ENCODE data around the gene NTMT2.
"Not testable (repeated sequence)": the region's sequence is repeated elsewhere in the genome, so short reads cannot be mapped to it uniquely, and the experiment has no call there.

NTMT2 gene

DNA sequence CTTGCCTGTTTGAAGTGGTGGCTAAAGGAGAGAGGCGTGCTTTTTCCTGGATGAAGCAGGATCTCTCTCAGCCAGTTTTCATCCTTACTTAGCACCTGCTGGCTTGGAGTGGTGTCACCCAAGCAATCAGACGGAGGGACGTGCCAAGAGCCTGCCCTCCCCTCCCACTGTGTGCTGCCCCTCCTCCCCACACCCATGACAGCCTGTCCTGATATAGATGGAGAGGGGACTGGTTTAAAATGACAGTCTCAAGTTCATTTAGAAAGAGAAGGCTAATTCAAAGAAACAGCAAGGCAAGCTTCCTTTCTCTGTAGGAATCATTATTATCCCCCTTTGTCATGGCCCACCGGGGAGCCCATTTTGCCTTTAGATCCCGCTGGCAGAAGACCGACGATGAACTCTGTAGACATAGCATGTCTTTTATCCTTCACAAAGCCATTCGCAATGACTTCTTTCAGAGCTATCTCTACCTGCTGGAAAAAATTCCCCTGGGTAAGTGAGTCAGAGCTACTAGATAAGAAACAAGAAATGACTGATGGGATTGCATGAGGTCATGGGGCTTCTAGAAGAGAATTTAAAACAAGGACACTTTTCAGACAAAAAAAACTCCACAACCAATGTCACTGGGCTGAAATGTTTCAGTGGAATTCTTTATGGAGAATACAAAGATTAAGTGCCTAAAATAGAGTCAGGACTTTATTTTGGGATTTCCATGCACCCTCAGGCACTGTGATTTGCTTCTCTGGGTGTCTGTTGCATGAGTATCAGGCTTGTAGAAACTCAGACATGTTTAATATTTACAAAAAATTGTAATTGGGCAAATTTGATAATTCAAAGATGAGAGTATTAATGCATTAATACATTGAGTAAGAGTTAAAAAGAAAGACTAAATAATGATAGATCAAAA, at the start of gene NTMT2:
Gene NTMT2, plus strand, starts transcription at position 190 of the 907 bp plus-strand sequence. Its CDS starts 149 bp downstream, at position 339.
- ATAC-seq (peak; percentile 48), DNase-seq (ENCODE audit: low spot score in 2 of 2) (no peak)
- H3K27ac Mint-ChIP-seq: no peak within 1 kb of the TSS
- peaks cover 8% of the 10 kb centered on the region for H3K9me3 Mint-ChIP-seq
- no peaks in the 10 kb centered on the region for H3K4me1 Mint-ChIP-seq
- no peaks in the 10 kb centered on the region for H3K36me3 Mint-ChIP-seq
- H3K4me3 Mint-ChIP-seq: no peak within 1 kb of the TSS

GRCh38 chr1:170095976-170096748, 49.6 kb upstream of the NTMT2 start:
- DNase-seq (ENCODE audit: low spot score in 2 of 2): no peak
- Mint-ChIP-seq H3K9me3 (no peaks in the 10 kb centered on the region), H3K36me3 (no peaks in the 10 kb centered on the region), H3K4me3 (no peak overlapping the region), H3K27ac (no peak overlapping the region), H3K4me1 (no peaks in the 10 kb centered on the region)
- no peak for ATAC-seq

GRCh38 chr1:170096806-170097340, 48.9 kb upstream of the NTMT2 start:
- no peaks in the 10 kb centered on the region for H3K4me1 Mint-ChIP-seq
- H3K27ac Mint-ChIP-seq: no peak overlapping the region
- ATAC-seq: no peak
- H3K4me3 Mint-ChIP-seq: no peak overlapping the region
- DNase-seq (ENCODE audit: low spot score in 2 of 2): no peak
- no peaks in the 10 kb centered on the region for H3K36me3 Mint-ChIP-seq
- H3K9me3 Mint-ChIP-seq: no peaks in the 10 kb centered on the region

DNA sequence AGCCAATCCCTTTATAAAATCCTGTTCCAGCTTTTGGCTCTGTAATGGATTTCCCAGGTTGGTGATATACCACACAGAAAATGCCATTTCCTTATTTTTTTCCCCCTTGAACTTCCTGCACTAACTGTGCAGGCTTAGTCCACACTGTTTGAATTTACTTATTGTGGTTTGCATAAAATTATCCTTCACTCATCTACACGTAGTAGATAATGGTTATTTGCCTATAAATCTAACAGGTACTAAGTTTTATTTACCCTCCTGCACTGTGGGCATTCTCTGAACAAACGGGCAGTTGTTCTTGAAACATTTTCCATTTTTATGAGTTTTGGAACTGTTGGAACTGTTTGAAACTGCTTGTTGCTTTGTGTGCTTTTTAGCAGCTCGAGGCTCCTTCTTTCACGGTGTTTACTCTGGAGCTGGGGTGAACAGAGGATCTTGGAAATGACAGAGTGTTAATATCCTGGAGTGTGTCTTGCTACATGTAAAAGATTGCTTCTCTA, 48.3 kb upstream of the NTMT2 start:
- no peak overlapping the region for H3K4me3 Mint-ChIP-seq
- ATAC-seq (no peak), DNase-seq (ENCODE audit: low spot score in 2 of 2) (no peak)
- H3K9me3 Mint-ChIP-seq: no peaks in the 10 kb centered on the region
- H3K36me3 Mint-ChIP-seq: no peaks in the 10 kb centered on the region
- no peak overlapping the region for H3K27ac Mint-ChIP-seq
- no peaks in the 10 kb centered on the region for H3K4me1 Mint-ChIP-seq

DNA sequence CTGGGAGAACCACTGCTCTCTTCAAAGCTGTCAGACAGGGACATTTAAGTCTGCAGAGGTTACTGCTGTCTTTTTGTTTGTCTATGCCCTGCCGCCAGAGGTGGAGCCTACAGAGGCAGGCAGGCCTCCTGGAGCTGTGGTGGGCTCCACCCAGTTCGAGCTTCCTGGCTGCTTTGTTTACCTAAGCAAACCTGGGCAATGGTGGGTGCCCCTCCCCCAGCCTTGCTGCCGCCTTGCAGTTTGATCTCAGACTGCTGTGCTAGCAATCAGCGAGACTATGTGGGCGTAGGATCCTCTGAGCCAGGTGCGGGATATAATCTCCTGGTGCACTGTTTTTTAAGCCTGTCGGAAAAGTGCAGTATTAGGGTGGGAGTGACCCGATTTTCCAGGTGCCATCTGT, 32.6 kb upstream of the NTMT2 start:
- not testable (repeated sequence) for H3K36me3 Mint-ChIP-seq; H3K4me3 Mint-ChIP-seq; H3K4me1 Mint-ChIP-seq; ATAC-seq; DNase-seq (ENCODE audit: low spot score in 2 of 2); H3K9me3 Mint-ChIP-seq; H3K27ac Mint-ChIP-seq

DNA sequence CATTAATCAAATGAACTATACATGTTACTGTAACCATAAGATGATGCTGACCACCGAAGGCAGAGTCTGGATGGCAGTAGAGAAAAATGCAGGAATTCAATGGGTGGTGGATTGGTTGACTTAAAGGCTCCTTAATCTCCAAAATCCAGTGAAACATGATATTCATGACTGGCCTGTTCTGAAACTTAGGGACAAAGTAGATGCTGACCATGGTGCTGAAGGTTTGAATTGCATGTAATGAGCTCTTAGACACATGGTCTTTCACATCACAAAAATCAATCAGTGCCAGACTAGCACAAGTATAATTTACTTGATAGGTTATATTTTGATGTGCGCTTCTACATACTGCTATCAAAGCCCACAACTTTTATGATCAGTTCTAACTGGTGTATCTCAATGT, 30.9 kb upstream of the NTMT2 start:
- Mint-ChIP-seq H3K27ac (no peak overlapping the region), H3K4me3 (no peak overlapping the region), H3K4me1 (no peaks in the 10 kb centered on the region), H3K36me3 (no peaks in the 10 kb centered on the region), H3K9me3 (peaks cover 2% of the 10 kb centered on the region)
- ATAC-seq (no peak), DNase-seq (ENCODE audit: low spot score in 2 of 2) (no peak)

- H3K4me1 Mint-ChIP-seq: peaks cover 9% of the 10 kb centered on the region
- ATAC-seq: no peak
- DNase-seq (ENCODE audit: low spot score in 2 of 2): no peak
- peaks cover 8% of the 10 kb centered on the region for H3K9me3 Mint-ChIP-seq
- no peak overlapping the region for H3K27ac Mint-ChIP-seq
- no peak overlapping the region for H3K4me3 Mint-ChIP-seq
- no peaks in the 10 kb centered on the region for H3K36me3 Mint-ChIP-seq
These were observed 23.4 kb upstream of the NTMT2 start for GRCh38 chr1:170122366-170122765.

GRCh38 chr1:170125269-170125668, 20.5 kb upstream of the NTMT2 start:
- DNase-seq (ENCODE audit: low spot score in 2 of 2) (no peak), ATAC-seq (no peak)
- Mint-ChIP-seq H3K36me3 (no peaks in the 10 kb centered on the region), H3K27ac (no peak overlapping the region), H3K9me3 (peaks cover 8% of the 10 kb centered on the region), H3K4me3 (no peak overlapping the region), H3K4me1 (peaks cover 9% of the 10 kb centered on the region)

DNA sequence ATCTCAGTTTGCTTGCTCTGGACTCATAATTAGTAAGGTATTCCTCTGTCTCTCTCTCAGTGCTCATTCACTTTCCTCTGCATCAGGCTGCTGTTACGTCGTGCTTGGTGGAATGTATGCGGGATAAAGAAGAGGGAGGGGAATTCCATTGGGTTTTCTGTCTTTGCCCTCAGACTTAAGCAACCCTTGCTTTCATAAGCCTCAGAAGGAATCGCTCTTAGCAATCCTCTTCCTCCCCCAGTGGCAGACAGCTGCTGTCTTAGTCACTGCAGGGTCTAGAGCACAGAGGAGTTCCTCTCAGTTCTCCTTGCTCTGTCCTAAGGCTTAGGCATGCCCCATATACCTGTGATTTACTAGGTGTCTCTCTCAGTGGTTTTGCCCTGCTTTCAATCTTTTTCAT, 19.1 kb upstream of the NTMT2 start:
- H3K36me3 Mint-ChIP-seq: no peaks in the 10 kb centered on the region
- no peak overlapping the region for H3K4me3 Mint-ChIP-seq
- no peak overlapping the region for H3K27ac Mint-ChIP-seq
- peaks cover 9% of the 10 kb centered on the region for H3K4me1 Mint-ChIP-seq
- peaks cover 8% of the 10 kb centered on the region for H3K9me3 Mint-ChIP-seq
- DNase-seq (ENCODE audit: low spot score in 2 of 2) (no peak), ATAC-seq (peak; percentile 70)

- Mint-ChIP-seq H3K9me3 (no peaks in the 10 kb centered on the region), H3K4me1 (peaks cover 9% of the 10 kb centered on the region), H3K36me3 (no peaks in the 10 kb centered on the region), H3K27ac (no peak overlapping the region), H3K4me3 (no peak overlapping the region)
- DNase-seq (ENCODE audit: low spot score in 2 of 2) (no peak), ATAC-seq (no peak)
These were observed 14.3 kb upstream of the NTMT2 start for GRCh38 chr1:170131450-170131849.

GRCh38 chr1:170131984-170132383, 13.8 kb upstream of the NTMT2 start:
- Mint-ChIP-seq H3K27ac (no peak overlapping the region), H3K4me3 (no peak overlapping the region), H3K9me3 (no peaks in the 10 kb centered on the region), H3K4me1 (peaks cover 4% of the 10 kb centered on the region), H3K36me3 (no peaks in the 10 kb centered on the region)
- ATAC-seq (no peak), DNase-seq (ENCODE audit: low spot score in 2 of 2) (no peak)

GRCh38 chr1:170133766-170134495, 11.8 kb upstream of the NTMT2 start:
- DNase-seq (ENCODE audit: low spot score in 2 of 2) (no peak), ATAC-seq (no peak)
- H3K9me3 Mint-ChIP-seq: no peaks in the 10 kb centered on the region
- H3K4me1 Mint-ChIP-seq: no peaks in the 10 kb centered on the region
- no peak overlapping the region for H3K27ac Mint-ChIP-seq
- no peak overlapping the region for H3K4me3 Mint-ChIP-seq
- no peaks in the 10 kb centered on the region for H3K36me3 Mint-ChIP-seq

DNA sequence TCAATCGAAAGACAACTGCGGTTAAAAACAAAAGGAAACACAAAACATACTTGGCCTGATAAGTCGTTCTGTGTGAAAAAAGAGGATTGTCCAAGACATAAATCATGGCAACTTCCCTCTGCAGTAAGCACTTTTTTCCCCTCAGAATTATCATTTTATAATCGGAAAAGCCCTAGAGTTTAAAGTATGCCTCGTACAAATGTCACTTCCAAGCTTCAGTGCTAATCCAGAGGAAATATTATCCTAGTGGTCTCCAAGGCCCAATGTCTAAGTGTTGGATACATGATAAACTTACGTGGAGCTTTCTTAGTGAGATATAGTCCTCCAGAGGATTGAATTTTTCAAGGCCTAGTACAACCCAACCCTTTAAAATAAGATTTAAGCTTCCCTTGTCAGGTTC, 11.2 kb upstream of the NTMT2 start:
- no peak for ATAC-seq
- no peaks in the 10 kb centered on the region for H3K4me1 Mint-ChIP-seq
- no peaks in the 10 kb centered on the region for H3K36me3 Mint-ChIP-seq
- no peak overlapping the region for H3K4me3 Mint-ChIP-seq
- H3K9me3 Mint-ChIP-seq: no peaks in the 10 kb centered on the region
- DNase-seq (ENCODE audit: low spot score in 2 of 2): no peak
- no peak overlapping the region for H3K27ac Mint-ChIP-seq

DNA sequence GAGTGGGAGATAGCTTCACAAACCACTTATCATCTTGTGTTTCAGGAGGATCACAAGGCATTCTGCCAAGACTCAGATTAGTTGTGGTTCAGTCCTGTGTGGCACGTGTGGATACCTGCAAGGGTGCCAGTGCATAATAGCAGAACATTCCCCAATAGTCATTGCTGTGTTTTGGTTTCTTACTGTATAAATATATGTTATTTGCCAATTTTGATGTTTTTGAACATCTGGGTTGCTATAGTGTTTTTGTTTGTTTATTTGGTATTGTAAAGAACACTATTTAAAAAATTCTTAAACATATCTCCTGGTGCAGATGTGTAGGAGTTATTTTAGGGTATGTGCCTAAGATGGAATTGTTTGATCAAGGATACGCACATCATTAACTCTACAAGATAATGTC, 5.4 kb upstream of the NTMT2 start:
- no peaks in the 10 kb centered on the region for H3K4me1 Mint-ChIP-seq
- H3K27ac Mint-ChIP-seq: no peak overlapping the region
- DNase-seq (ENCODE audit: low spot score in 2 of 2): no peak
- H3K36me3 Mint-ChIP-seq: no peaks in the 10 kb centered on the region
- no peak for ATAC-seq
- peaks cover 8% of the 10 kb centered on the region for H3K9me3 Mint-ChIP-seq
- no peak overlapping the region for H3K4me3 Mint-ChIP-seq

DNA sequence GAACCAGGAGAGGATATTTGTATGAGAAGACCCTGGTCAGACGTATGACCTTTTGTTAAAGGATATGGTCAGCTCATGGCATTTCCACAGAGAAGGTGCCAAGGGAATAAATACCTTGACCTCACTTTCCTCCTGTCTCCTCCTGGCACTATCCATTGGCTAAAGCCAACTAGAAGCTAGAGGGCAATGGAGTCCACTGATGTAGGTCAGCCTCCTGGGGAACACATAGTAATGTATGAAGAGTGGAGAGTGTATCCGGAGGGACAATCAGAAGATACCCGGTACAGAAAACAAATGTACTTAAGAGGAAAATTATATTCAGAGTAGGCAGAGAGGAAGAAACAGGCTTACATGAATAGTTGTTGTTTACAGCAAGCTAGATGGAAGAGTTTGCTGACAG, 698 bp upstream of the NTMT2 start:
- DNase-seq (ENCODE audit: low spot score in 2 of 2): no peak
- Mint-ChIP-seq H3K9me3 (peaks cover 8% of the 10 kb centered on the region), H3K27ac (no peak overlapping the region), H3K4me1 (no peaks in the 10 kb centered on the region), H3K36me3 (no peaks in the 10 kb centered on the region), H3K4me3 (no peak overlapping the region)
- ATAC-seq: no peak
